H1 (cell line): Measurements from ENCODE around the gene CDC73. TPM values are rescaled to one million over a fixed set of nuclear protein-coding genes. Genes with fewer than 3 reads are reported as not detected.

Source experiments
- CTCF ChIA-PET: fragments of 300-600 bp; sonication (Branson Sonifier 250); formaldehyde crosslinking; loops from one replicate; lab custom pipeline; 2021; ENCODE audit not compliant: partially characterized antibody; lab: Charles Lee
- POLR2A ChIA-PET: fragments of 300-600 bp; sonication (Branson Sonifier 250); formaldehyde crosslinking; loops from one replicate; lab custom pipeline; 2021; ENCODE audit warnings: inconsistent platforms; ENCODE audit not compliant: partially characterized antibody; lab: Charles Lee
- DNase-seq, 2 experiments: peaks; one replicate each; pipeline versions ENCODE4 v3.0.0 to v3.0.0-alpha.2; 2010 to 2022; ENCODE audit warnings: low spot score in 2 of 2, low read depth in 1 of 2, mixed read lengths in 1 of 2
- FAIRE-seq: peaks from 2 replicates; lab custom pipeline; 2011; peaks lifted over from hg19 to GRCh38; lab: Jason Lieb, UNC
- H2AFZ ChIP-seq: 2 replicates; pipeline ENCODE4 v1.8.1; 2012; ENCODE audit warnings: low read length, inconsistent platforms
- H2AK5ac ChIP-seq: 2 replicates; pipeline ENCODE4 v1.6.1; 2013; ENCODE audit warnings: low read depth, low read length
- H2BK120ac ChIP-seq: replicated peaks from 2 replicates; pipeline ENCODE3; 2013; ENCODE audit warnings: low read depth, low read length, inconsistent platforms
- H2BK12ac ChIP-seq: 2 replicates; pipeline ENCODE4 v1.6.1; 2013; ENCODE audit warnings: low read depth, low read length
- H2BK15ac ChIP-seq: 2 replicates; pipeline ENCODE4 v1.6.1; 2013; ENCODE audit warnings: low read length
- H2BK20ac ChIP-seq: 2 replicates; pipeline ENCODE4 v1.6.1; 2013; ENCODE audit warnings: low read length
- H2BK5ac ChIP-seq: 2 replicates; pipeline ENCODE4 v1.6.1; 2013; ENCODE audit warnings: low read depth, low read length
- H3K14ac ChIP-seq: 2 replicates; pipeline ENCODE4 v1.6.1; 2013; ENCODE audit warnings: inconsistent platforms; ENCODE audit not compliant: insufficient read length
- H3K18ac ChIP-seq: 2 replicates; pipeline ENCODE4 v1.6.1; 2013; ENCODE audit warnings: low read length; ENCODE audit errors: extremely low read depth
- H3K23ac ChIP-seq: 2 replicates; pipeline ENCODE4 v1.6.1; 2013; ENCODE audit warnings: inconsistent platforms; ENCODE audit not compliant: insufficient read length
- H3K23me2 ChIP-seq: 2 replicates; pipeline ENCODE4 v1.6.1; 2013; ENCODE audit warnings: low read depth, low read length
- H3K27ac ChIP-seq: 2 replicates; pipeline ENCODE4 v1.6.1; 2011; ENCODE audit warnings: low read depth, low read length, inconsistent platforms
- H3K27me3 ChIP-seq, 4 experiments: replicated peaks in 1 of 4; 1 replicate in 1 of 4; 2 replicates in 3 of 4; pipeline versions ENCODE4 v1.6.1 to v1.8.1; 2011 to 2013; ENCODE audit warnings: low read length in 3 of 4, mild to moderate bottlenecking in 3 of 4, inconsistent platforms in 2 of 4, mixed read lengths in 2 of 4, moderate library complexity in 1 of 4; ENCODE audit not compliant: control insufficient read depth in 3 of 4, insufficient read depth in 3 of 4; ENCODE audit errors: extremely low read depth in 1 of 4
- H3K36me3 ChIP-seq, 4 experiments: 2 replicates each; pipeline versions ENCODE4 v1.6.1 to v1.8.1; 2011 to 2013; ENCODE audit warnings: mild to moderate bottlenecking in 4 of 4, low read length in 3 of 4, moderate library complexity in 2 of 4, control low read depth in 1 of 4, inconsistent platforms in 1 of 4; ENCODE audit not compliant: insufficient read depth in 4 of 4, control insufficient read depth in 2 of 4
- H3K4ac ChIP-seq: replicated peaks from 2 replicates; pipeline ENCODE3; 2013; ENCODE audit warnings: low read length, low read depth, mixed read lengths, inconsistent platforms; ENCODE audit not compliant: insufficient read length
- H3K4me1 ChIP-seq, 4 experiments: replicated peaks in 1 of 4; 1 replicate in 1 of 4; 2 replicates in 3 of 4; pipeline versions ENCODE4 v1.6.1 to v1.8.1; 2011 to 2013; ENCODE audit warnings: low read length in 3 of 4, inconsistent platforms in 2 of 4, mixed read lengths in 1 of 4; ENCODE audit not compliant: insufficient read depth in 4 of 4, control insufficient read depth in 3 of 4
- H3K4me2 ChIP-seq, 2 experiments: 2 replicates each; pipeline versions ENCODE4 v1.6.1 to v1.8.1; 2011 to 2013; ENCODE audit warnings: low read depth in 2 of 2, low read length in 2 of 2, control low read depth in 1 of 2, inconsistent platforms in 1 of 2, mild to moderate bottlenecking in 1 of 2; ENCODE audit not compliant: insufficient read depth in 1 of 2
- H3K4me3 ChIP-seq, 4 experiments: fragments of 200-600, 300-600 bp in 1 of 4; sonication (generic), shearing (Covaris generic), sonication (Bioruptor Twin) in 1 of 4; 2 replicates each; pipeline versions ENCODE4 v1.5.1 to v1.8.1; 2011 to 2016; ENCODE audit warnings: low read length in 4 of 4, low read depth in 3 of 4, control low read depth in 2 of 4, inconsistent platforms in 2 of 4, mild to moderate bottlenecking in 2 of 4, mixed read lengths in 1 of 4, moderate library complexity in 1 of 4; ENCODE audit not compliant: insufficient read depth in 2 of 4; ENCODE audit errors: extremely low read depth in 1 of 4
- H3K56ac ChIP-seq: replicated peaks from 2 replicates; pipeline ENCODE3; 2013; ENCODE audit warnings: low read depth, mild to moderate bottlenecking, mixed read lengths, low read length, inconsistent platforms; ENCODE audit not compliant: insufficient read length
- H3K79me1 ChIP-seq: 2 replicates; pipeline ENCODE4 v1.6.1; 2013; ENCODE audit warnings: low read depth, low read length, control low read depth
- H3K79me2 ChIP-seq, 2 experiments: 2 replicates each; pipeline versions ENCODE4 v1.6.1 to v1.8.1; 2012 to 2013; ENCODE audit warnings: low read length in 2 of 2, mild to moderate bottlenecking in 2 of 2, inconsistent platforms in 1 of 2; ENCODE audit not compliant: insufficient read depth in 2 of 2, control insufficient read depth in 1 of 2
- H3K9ac ChIP-seq, 4 experiments: replicated peaks in 1 of 4; 1 replicate in 1 of 4; 2 replicates in 3 of 4; pipeline versions ENCODE4 v1.6.1 to v1.8.1; 2011 to 2013; ENCODE audit warnings: low read depth in 3 of 4, low read length in 3 of 4, control low read depth in 2 of 4, mild to moderate bottlenecking in 2 of 4, moderate library complexity in 2 of 4, inconsistent platforms in 1 of 4; ENCODE audit errors: extremely low read depth in 1 of 4
- H3K9me3 ChIP-seq, 2 experiments: 2 replicates each; pipeline versions ENCODE4 v1.6.1 to v1.8.1; 2012 to 2013; ENCODE audit warnings: mild to moderate bottlenecking in 2 of 2, moderate library complexity in 2 of 2, control low read depth in 1 of 2, inconsistent platforms in 1 of 2, low read depth in 1 of 2, low read length in 1 of 2, mixed read lengths in 1 of 2; ENCODE audit not compliant: insufficient read depth in 2 of 2
- H4K20me1 ChIP-seq, 2 experiments: replicated peaks in 1 of 2; 2 replicates each; pipeline versions ENCODE3 to v1.8.1; 2011 to 2013; ENCODE audit warnings: inconsistent platforms in 2 of 2, low read length in 2 of 2, mild to moderate bottlenecking in 1 of 2; ENCODE audit not compliant: insufficient read depth in 2 of 2, control insufficient read depth in 1 of 2
- H4K5ac ChIP-seq: 2 replicates; pipeline ENCODE4 v1.6.1; 2013; ENCODE audit warnings: low read length, low read depth, mixed read lengths, inconsistent platforms; ENCODE audit not compliant: insufficient read length
- H4K8ac ChIP-seq: 2 replicates; pipeline ENCODE4 v1.8.0; 2013; ENCODE audit warnings: mild to moderate bottlenecking, moderate library complexity, low read length, inconsistent platforms; ENCODE audit not compliant: insufficient read depth; ENCODE audit errors: extremely low read depth
- H4K91ac ChIP-seq: replicated peaks from 2 replicates; pipeline ENCODE3; 2013; ENCODE audit warnings: low read length, mixed read lengths, inconsistent platforms; ENCODE audit not compliant: insufficient read length
- ASH2L ChIP-seq: fragments of 200-600, 300-600 bp; sonication (generic); IDR thresholded peaks from one replicate; pipeline ENCODE4 v1.7.1; 2017; ENCODE audit warnings: low read length
- BCL11A ChIP-seq, 2 experiments: IDR thresholded peaks; one replicate each; pipeline ENCODE4 v1.6.1; 2011; ENCODE audit warnings: low read depth in 2 of 2, low read length in 2 of 2, mild to moderate bottlenecking in 2 of 2
- CREB1 ChIP-seq: IDR thresholded peaks from 2 replicates; pipeline ENCODE4 v1.6.1; 2012; ENCODE audit warnings: inconsistent platforms
- EP300 ChIP-seq, 2 experiments: IDR thresholded peaks; 1 replicate in 1 of 2; 2 replicates in 1 of 2; pipeline ENCODE4 v1.6.1; 2011 to 2012; ENCODE audit warnings: low read depth in 2 of 2, low read length in 2 of 2, mild to moderate bottlenecking in 2 of 2, borderline replicate concordance in 1 of 2, inconsistent platforms in 1 of 2, moderate library complexity in 1 of 2
- GABPA ChIP-seq: IDR thresholded peaks from 2 replicates; pipeline ENCODE4 v1.6.1; 2011; ENCODE audit warnings: mild to moderate bottlenecking, low read length, moderate library complexity, borderline replicate concordance; ENCODE audit not compliant: insufficient read depth
- KDM1A ChIP-seq: fragments of 200-600, 300-600 bp; sonication (generic); IDR thresholded peaks from 2 replicates; pipeline ENCODE4 v1.7.1; 2016; ENCODE audit warnings: mild to moderate bottlenecking, low read length, borderline replicate concordance
- NANOG ChIP-seq: IDR thresholded peaks from 2 replicates; pipeline ENCODE4 v1.6.1; 2011; ENCODE audit warnings: low read length, low read depth, mild to moderate bottlenecking, inconsistent platforms; ENCODE audit not compliant: insufficient read depth, poor library complexity, severe bottlenecking
- POLR2AphosphoS5 ChIP-seq: IDR thresholded peaks from 2 replicates; pipeline ENCODE4 v1.6.1; 2011; ENCODE audit warnings: low read depth, low read length
- SP4 ChIP-seq: IDR thresholded peaks from 2 replicates; pipeline ENCODE4 v1.6.1; 2012; ENCODE audit warnings: low read length, inconsistent platforms
- SUZ12 ChIP-seq: fragments of 200-600 bp; sonication (generic); IDR thresholded peaks from 2 replicates; pipeline ENCODE4 v1.6.1; 2012; ENCODE audit warnings: mild to moderate bottlenecking, inconsistent platforms, low read length, moderate library complexity, mixed read lengths
- TAF7 ChIP-seq: optimal IDR thresholded peaks from 2 replicates; pipeline ENCODE3; 2011; ENCODE audit warnings: low read depth, mild to moderate bottlenecking, inconsistent platforms, low read length, moderate library complexity, borderline replicate concordance
- TCF12 ChIP-seq: IDR thresholded peaks from 2 replicates; pipeline ENCODE4 v1.6.1; 2011; ENCODE audit warnings: low read depth, mild to moderate bottlenecking, low read length
- WGBS, 2 experiments: shearing (Covaris generic) in 1 of 2; methylation state at CpG; one replicate each; pipeline versions ENCODE4 v1.1.6 to v1.1.7; 2013 to 2015; ENCODE audit warnings: low lambda C conversion rate in 2 of 2, mixed read lengths in 2 of 2, inconsistent platforms in 1 of 2, low coverage in 1 of 2, missing lambda C conversion rate in 1 of 2; ENCODE audit not compliant: insufficient replicate concordance in 2 of 2, insufficient coverage in 1 of 2, insufficient read length in 1 of 2; ENCODE audit errors: extremely low coverage in 1 of 2, missing lambda C conversion rate in 1 of 2; 5-methylcytosine and 5-hydroxymethylcytosine counted together
- polyA plus RNA-seq, 7 experiments: library from polyadenylated mRNA; depleted of rRNA in 3 of 7; stranded (reverse) in 5 of 7; unstranded in 2 of 7; fragments of >200 nt in 5 of 7; fragments of 200-250 nt in 2 of 7; gene quantifications; 1 replicate in 5 of 7; 2 replicates in 1 of 7; 4 replicates in 1 of 7; pipeline versions ENCODE4 v1.2.1 to v1.2.3, GENCODE V29; 2011 to 2013; ENCODE audit warnings: missing spikeins in 2 of 7, mixed read lengths in 2 of 7
- total RNA-seq: library from RNA; stranded (reverse); fragmentation: NEBNext Ultra II Directional; extraction: Animal tissue kit (Norgen Biotek cat#: 25700); gene quantifications from 2 replicates; pipeline ENCODE4 v1.2.1, GENCODE V29; 2021
- TF ChIP-seq, protein P1 (sequence below): IDR thresholded peaks from 2 replicates; pipeline ENCODE4 v1.6.1; 2011; ENCODE audit warnings: low read length, improper control_type of control experiment

CDC73 gene
- total and polyA plus RNA-seq, 2 of the 8 experiments (the other 6 are each of a cell fraction or from before 2014, with no cell fraction given) = 9.8 to 64.0 TPM

DNA sequence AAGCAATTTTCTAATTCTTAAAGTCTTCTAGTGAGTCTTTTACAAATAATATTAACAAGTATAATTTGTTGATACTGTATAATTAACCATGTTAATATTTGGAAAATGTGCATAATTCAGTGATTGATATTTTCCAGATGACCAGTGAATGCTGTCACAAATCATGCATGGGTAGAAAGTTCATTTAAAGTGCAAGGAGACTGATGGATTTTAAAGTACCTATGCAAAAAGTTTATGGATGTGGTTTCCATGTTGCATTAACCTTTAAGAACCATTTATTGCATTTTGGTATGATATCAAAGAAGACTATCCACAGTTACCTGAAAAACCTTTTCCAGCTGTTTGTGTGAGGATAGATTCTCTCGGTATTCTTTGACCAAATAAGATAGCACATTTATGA is 23.2 kb downstream of the CDC73 start:
- Histone ChIP-seq H3K18ac (no peak overlapping the region), H3K79me2 (peaks cover 0 to 8% of the 10 kb centered on the region in 2 experiments; a peak in 1 of 4 replicates), H2BK120ac (no peak overlapping the region), H3K27ac (no peak overlapping the region), H3K27me3 (no peaks in the 10 kb centered on the region), H2AFZ (no peak overlapping the region), H2AK5ac (no peak overlapping the region), H3K4me3 (no peak overlapping the region), H3K23ac (no peak overlapping the region), H3K9me3 (no peaks in the 10 kb centered on the region), H3K36me3 (peaks cover 3 to 56% (median 11%) of the 10 kb centered on the region in 4 experiments), H3K23me2 (no peaks in the 10 kb centered on the region), H3K79me1 (0 out of 2 replicates have a peak, but pooled peaks cover 4% of the 10 kb centered on the region), H2BK5ac (no peak overlapping the region), H4K8ac (no peak overlapping the region), H4K91ac (no peak overlapping the region), H2BK20ac (no peak overlapping the region), H3K14ac (no peak overlapping the region), H2BK12ac (no peak overlapping the region), H2BK15ac (no peak overlapping the region), H3K9ac (no peak overlapping the region), H4K5ac (no peak overlapping the region), H3K4ac (no peak overlapping the region), H4K20me1 (peaks cover 0 to 2% of the 10 kb centered on the region in 2 experiments), H3K56ac (no peak overlapping the region), H3K4me2 (no peak overlapping the region), H3K4me1 (peaks cover 0 to 6% (median 3%) of the 10 kb centered on the region in 4 experiments; a peak in 2 of 7 replicates)
- WGBS, 2 experiments = 91% methylated on average over 1 of the region's 1 CpG; no CpG with 5 or more reads in 1 of the 2 experiments
- no peak for TF ChIP-seq GABPA
- TF ChIP-seq KDM1A = no peak
- no peak for TF ChIP-seq TAF7
- no peak for TF ChIP-seq ASH2L
- no peak for TF ChIP-seq EP300 (IDR thresholded peaks at IDR 0.05; ENCODE audit: borderline replicate concordance in 1 of 2, low read depth in 2 of 2, low read length in 2 of 2)
- TF ChIP-seq CREB1 = no peak
- TF ChIP-seq NANOG = no peak
- TF ChIP-seq POLR2AphosphoS5 = no peak
- TF ChIP-seq TCF12 = no peak
- TF ChIP-seq, protein P1, sequence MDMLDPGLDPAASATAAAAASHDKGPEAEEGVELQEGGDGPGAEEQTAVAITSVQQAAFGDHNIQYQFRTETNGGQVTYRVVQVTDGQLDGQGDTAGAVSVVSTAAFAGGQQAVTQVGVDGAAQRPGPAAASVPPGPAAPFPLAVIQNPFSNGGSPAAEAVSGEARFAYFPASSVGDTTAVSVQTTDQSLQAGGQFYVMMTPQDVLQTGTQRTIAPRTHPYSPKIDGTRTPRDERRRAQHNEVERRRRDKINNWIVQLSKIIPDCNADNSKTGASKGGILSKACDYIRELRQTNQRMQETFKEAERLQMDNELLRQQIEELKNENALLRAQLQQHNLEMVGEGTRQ = no peak
- TF ChIP-seq SP4 = no peak
- no peak for TF ChIP-seq BCL11A (IDR thresholded peaks at IDR 0.05; ENCODE audit: low read depth in 2 of 2, low read length in 2 of 2)
- no peak for TF ChIP-seq SUZ12
- FAIRE-seq = no peak
- no peak for DNase-seq
- POLR2A ChIA-PET = interaction anchor here (0.6 kb wide), 1 partner anchor 151 kb away, joined by 3 read pairs; no protein-coding TSS in a partner anchor
- CTCF ChIA-PET = interaction anchor here (0.6 to 1.0 kb wide), 2 partner anchors 195 to 1028 kb away, joined by 3 read pairs; no protein-coding TSS in a partner anchor
